ENCODE results near the gene ZNF331.

The ZNF331 gene

GRCh38 chr19:53509443-53509842 lies 28.5 kb upstream of the ZNF331 start:
- TF ChIP-seq, protein P1, sequence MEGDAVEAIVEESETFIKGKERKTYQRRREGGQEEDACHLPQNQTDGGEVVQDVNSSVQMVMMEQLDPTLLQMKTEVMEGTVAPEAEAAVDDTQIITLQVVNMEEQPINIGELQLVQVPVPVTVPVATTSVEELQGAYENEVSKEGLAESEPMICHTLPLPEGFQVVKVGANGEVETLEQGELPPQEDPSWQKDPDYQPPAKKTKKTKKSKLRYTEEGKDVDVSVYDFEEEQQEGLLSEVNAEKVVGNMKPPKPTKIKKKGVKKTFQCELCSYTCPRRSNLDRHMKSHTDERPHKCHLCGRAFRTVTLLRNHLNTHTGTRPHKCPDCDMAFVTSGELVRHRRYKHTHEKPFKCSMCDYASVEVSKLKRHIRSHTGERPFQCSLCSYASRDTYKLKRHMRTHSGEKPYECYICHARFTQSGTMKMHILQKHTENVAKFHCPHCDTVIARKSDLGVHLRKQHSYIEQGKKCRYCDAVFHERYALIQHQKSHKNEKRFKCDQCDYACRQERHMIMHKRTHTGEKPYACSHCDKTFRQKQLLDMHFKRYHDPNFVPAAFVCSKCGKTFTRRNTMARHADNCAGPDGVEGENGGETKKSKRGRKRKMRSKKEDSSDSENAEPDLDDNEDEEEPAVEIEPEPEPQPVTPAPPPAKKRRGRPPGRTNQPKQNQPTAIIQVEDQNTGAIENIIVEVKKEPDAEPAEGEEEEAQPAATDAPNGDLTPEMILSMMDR (tag by site-specific recombination; IDR thresholded peaks at IDR 0.05) = no peak
- TF ChIP-seq ZNF624 (tag by site-specific recombination; IDR thresholded peaks at IDR 0.05) = no peak
- TF ChIP-seq, protein P2, sequence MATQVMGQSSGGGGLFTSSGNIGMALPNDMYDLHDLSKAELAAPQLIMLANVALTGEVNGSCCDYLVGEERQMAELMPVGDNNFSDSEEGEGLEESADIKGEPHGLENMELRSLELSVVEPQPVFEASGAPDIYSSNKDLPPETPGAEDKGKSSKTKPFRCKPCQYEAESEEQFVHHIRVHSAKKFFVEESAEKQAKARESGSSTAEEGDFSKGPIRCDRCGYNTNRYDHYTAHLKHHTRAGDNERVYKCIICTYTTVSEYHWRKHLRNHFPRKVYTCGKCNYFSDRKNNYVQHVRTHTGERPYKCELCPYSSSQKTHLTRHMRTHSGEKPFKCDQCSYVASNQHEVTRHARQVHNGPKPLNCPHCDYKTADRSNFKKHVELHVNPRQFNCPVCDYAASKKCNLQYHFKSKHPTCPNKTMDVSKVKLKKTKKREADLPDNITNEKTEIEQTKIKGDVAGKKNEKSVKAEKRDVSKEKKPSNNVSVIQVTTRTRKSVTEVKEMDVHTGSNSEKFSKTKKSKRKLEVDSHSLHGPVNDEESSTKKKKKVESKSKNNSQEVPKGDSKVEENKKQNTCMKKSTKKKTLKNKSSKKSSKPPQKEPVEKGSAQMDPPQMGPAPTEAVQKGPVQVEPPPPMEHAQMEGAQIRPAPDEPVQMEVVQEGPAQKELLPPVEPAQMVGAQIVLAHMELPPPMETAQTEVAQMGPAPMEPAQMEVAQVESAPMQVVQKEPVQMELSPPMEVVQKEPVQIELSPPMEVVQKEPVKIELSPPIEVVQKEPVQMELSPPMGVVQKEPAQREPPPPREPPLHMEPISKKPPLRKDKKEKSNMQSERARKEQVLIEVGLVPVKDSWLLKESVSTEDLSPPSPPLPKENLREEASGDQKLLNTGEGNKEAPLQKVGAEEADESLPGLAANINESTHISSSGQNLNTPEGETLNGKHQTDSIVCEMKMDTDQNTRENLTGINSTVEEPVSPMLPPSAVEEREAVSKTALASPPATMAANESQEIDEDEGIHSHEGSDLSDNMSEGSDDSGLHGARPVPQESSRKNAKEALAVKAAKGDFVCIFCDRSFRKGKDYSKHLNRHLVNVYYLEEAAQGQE (tag by site-specific recombination; IDR thresholded peaks at IDR 0.05) = no peak
- no peak for TF ChIP-seq HOXD13 (CRISPR knock-in tag; IDR thresholded peaks at IDR 0.05; ENCODE audit: borderline replicate concordance)
- no peak for TF ChIP-seq ZNF521 (tag by site-specific recombination; IDR thresholded peaks at IDR 0.05)
- TF ChIP-seq SP7 (tag by site-specific recombination; IDR thresholded peaks at IDR 0.05) = no peak
- no peak for TF ChIP-seq FEZF1 (tag by site-specific recombination; IDR thresholded peaks at IDR 0.05)
- TF ChIP-seq ZNF354C (tag by site-specific recombination; IDR thresholded peaks at IDR 0.05; ENCODE audit: borderline replicate concordance, low read depth) = no peak
- no peak for TF ChIP-seq ZSCAN16 (tag by site-specific recombination; IDR thresholded peaks at IDR 0.05)
- TF ChIP-seq ZNF398 (tag by site-specific recombination; IDR thresholded peaks at IDR 0.05) = no peak
- no peak for TF ChIP-seq ZBTB1 (tag by site-specific recombination; IDR thresholded peaks at IDR 0.05)
- Histone ChIP-seq H3K9me3 (ENCODE audit: control insufficient read depth, insufficient read depth, low read depth, low read length) (no peaks in the 10 kb centered on the region; the same call in 1 of the 2 replicates), H3K36me3 (ENCODE audit: control insufficient read depth in 2 of 2, insufficient read depth in 1 of 2, low read length in 2 of 2) (no peaks in the 10 kb centered on the region), H3K4me3 (ENCODE audit: low read depth, low read length) (no peak overlapping the region), H3K27ac (ENCODE audit: extremely low read depth, low read depth, low read length) (no peak overlapping the region), H3K4me1 (ENCODE audit: control insufficient read depth, insufficient read depth, low read length) (no peaks in the 10 kb centered on the region)
- POLR2A ChIA-PET = interaction anchor here (2.5 kb wide), 1 partner anchor 11 kb away, joined by 7 read pairs; no protein-coding TSS in a partner anchor
- CTCF ChIA-PET = interaction anchor here (0.6 to 2.0 kb wide), 4 partner anchors 35 to 1371 kb away, joined by 3 to 8 read pairs (median 4); no protein-coding TSS in a partner anchor

GRCh38 chr19:53509845-53510244 lies 28.1 kb upstream of the ZNF331 start:
- Histone ChIP-seq H3K4me3 (ENCODE audit: low read depth, low read length) (no peak overlapping the region), H3K9me3 (ENCODE audit: control insufficient read depth, insufficient read depth, low read depth, low read length) (no peaks in the 10 kb centered on the region; the same call in 1 of the 2 replicates), H3K36me3 (ENCODE audit: control insufficient read depth in 2 of 2, insufficient read depth in 1 of 2, low read length in 2 of 2) (no peaks in the 10 kb centered on the region), H3K27ac (ENCODE audit: extremely low read depth, low read depth, low read length) (no peak overlapping the region), H3K4me1 (ENCODE audit: control insufficient read depth, insufficient read depth, low read length) (no peaks in the 10 kb centered on the region)
- ChIA-PET POLR2A (interaction anchor here (2.5 kb wide), 1 partner anchor 11 kb away, joined by 7 read pairs; no protein-coding TSS in a partner anchor), CTCF (interaction anchor here (0.6 to 2.0 kb wide), 6 partner anchors 25 to 1371 kb away, joined by 3 to 8 read pairs (median 4); no protein-coding TSS in a partner anchor)
- TF ChIP-seq ZNF366 (tag by site-specific recombination; conservative IDR thresholded peaks at IDR 0.05) (no peak), ZNF560 (tag by site-specific recombination; IDR thresholded peaks at IDR 0.05; ENCODE audit: borderline replicate concordance) (no peak), ZNF398 (tag by site-specific recombination; IDR thresholded peaks at IDR 0.05) (no peak), KLF17 (tag by site-specific recombination; IDR thresholded peaks at IDR 0.05) (no peak), ZNF704 (tag by site-specific recombination; IDR thresholded peaks at IDR 0.05) (no peak)
- TF ChIP-seq, protein P2 (tag by site-specific recombination; IDR thresholded peaks at IDR 0.05) = no peak
